ENCODE data around the gene ZNF618. TPM values are rescaled to one million over a fixed set of nuclear protein-coding genes. Genes with fewer than 3 reads are reported as not detected.

The ZNF618 gene
- total RNA-seq, 1 experiment from 2014 or later = 1.2 TPM

GRCh38 chr9:113886026-113886369 is 9.9 kb downstream of the ZNF618 start:
- POLR2A ChIA-PET = no interaction called here
- Histone ChIP-seq H3K36me3 (ENCODE audit: control insufficient read depth, insufficient read depth, low read length) (no peaks in the 10 kb centered on the region; the same call in 1 of the 2 replicates), H3K4me3 (ENCODE audit: low read depth, low read length) (no peak overlapping the region), H3K9me3 (peaks cover 8% of the 10 kb centered on the region), H3K27me3 (replicated peaks; ENCODE audit: control insufficient read depth, insufficient read depth, low read length) (no peaks in the 10 kb centered on the region), H3K4me1 (no peaks in the 10 kb centered on the region)
- CTCF ChIA-PET = no interaction called here
- H3K4me1 Mint-ChIP-seq (ENCODE audit: low read depth, unreplicated experiment) = no peaks in the 10 kb centered on the region
- H3K27ac Mint-ChIP-seq (ENCODE audit: unreplicated experiment) = no peak overlapping the region
- DNase-seq = no peak
- H3K36me3 Mint-ChIP-seq (ENCODE audit: insufficient read depth, unreplicated experiment) = no peaks in the 10 kb centered on the region
- no peak for TF ChIP-seq CTCF (IDR thresholded peaks at IDR 0.05; ENCODE audit: insufficient read depth in 1 of 2, low read depth in 1 of 2, low read length in 1 of 2, severe bottlenecking in 1 of 2, unreplicated experiment in 1 of 2)
- no peak overlapping the region for H3K4me3 Mint-ChIP-seq (ENCODE audit: unreplicated experiment)
- no TSS peak for BruUV-seq (replicated peaks)
- intact Hi-C loops (cut with micrococcal nuclease; ENCODE audit: unreplicated experiment) = no loop called here
- peaks cover 7% of the 10 kb centered on the region for H3K27me3 Mint-ChIP-seq (ENCODE audit: insufficient read depth, unreplicated experiment)
- H3K9me3 Mint-ChIP-seq (ENCODE audit: unreplicated experiment) = no peaks in the 10 kb centered on the region

GRCh38 chr9:113886466-113886865 is 10.4 kb downstream of the ZNF618 start:
- intact Hi-C loops (cut with micrococcal nuclease; ENCODE audit: unreplicated experiment) = no loop called here
- no TSS peak for BruUV-seq (replicated peaks)
- POLR2A ChIA-PET = no interaction called here
- peaks cover 7% of the 10 kb centered on the region for H3K27me3 Mint-ChIP-seq (ENCODE audit: insufficient read depth, unreplicated experiment)
- H3K9me3 Mint-ChIP-seq (ENCODE audit: unreplicated experiment) = no peaks in the 10 kb centered on the region
- no peaks in the 10 kb centered on the region for H3K36me3 Mint-ChIP-seq (ENCODE audit: insufficient read depth, unreplicated experiment)
- no peaks in the 10 kb centered on the region; the same call in 1 of the 2 replicates for H3K36me3 ChIP-seq (ENCODE audit: control insufficient read depth, insufficient read depth, low read length)
- no peak for DNase-seq
- no peaks in the 10 kb centered on the region for H3K4me1 ChIP-seq
- H3K27ac Mint-ChIP-seq (ENCODE audit: unreplicated experiment) = no peak overlapping the region
- no peak overlapping the region for H3K4me3 Mint-ChIP-seq (ENCODE audit: unreplicated experiment)
- peaks cover 12% of the 10 kb centered on the region for H3K9me3 ChIP-seq
- H3K4me3 ChIP-seq (ENCODE audit: low read depth, low read length) = no peak overlapping the region
- CTCF ChIA-PET = no interaction called here
- H3K27me3 ChIP-seq (replicated peaks; ENCODE audit: control insufficient read depth, insufficient read depth, low read length) = no peaks in the 10 kb centered on the region
- TF ChIP-seq CTCF (IDR thresholded peaks at IDR 0.05; ENCODE audit: insufficient read depth in 1 of 2, low read depth in 1 of 2, low read length in 1 of 2, severe bottlenecking in 1 of 2, unreplicated experiment in 1 of 2) = no peak
- no peaks in the 10 kb centered on the region for H3K4me1 Mint-ChIP-seq (ENCODE audit: low read depth, unreplicated experiment)

GRCh38 chr9:113886933-113887332 is 10.8 kb downstream of the ZNF618 start:
- Mint-ChIP-seq H3K36me3 (ENCODE audit: insufficient read depth, unreplicated experiment) (no peaks in the 10 kb centered on the region), H3K4me3 (ENCODE audit: unreplicated experiment) (no peak overlapping the region), H3K27me3 (ENCODE audit: insufficient read depth, unreplicated experiment) (peaks cover 7% of the 10 kb centered on the region), H3K27ac (ENCODE audit: unreplicated experiment) (no peak overlapping the region), H3K9me3 (ENCODE audit: unreplicated experiment) (no peaks in the 10 kb centered on the region), H3K4me1 (ENCODE audit: low read depth, unreplicated experiment) (no peaks in the 10 kb centered on the region)
- POLR2A ChIA-PET = no interaction called here
- CTCF ChIA-PET = no interaction called here
- Histone ChIP-seq H3K36me3 (ENCODE audit: control insufficient read depth, insufficient read depth, low read length) (no peaks in the 10 kb centered on the region; the same call in 1 of the 2 replicates), H3K27me3 (replicated peaks; ENCODE audit: control insufficient read depth, insufficient read depth, low read length) (no peaks in the 10 kb centered on the region), H3K4me3 (ENCODE audit: low read depth, low read length) (no peak overlapping the region), H3K9me3 (peaks cover 12% of the 10 kb centered on the region), H3K4me1 (no peaks in the 10 kb centered on the region)
- DNase-seq = no peak
- BruUV-seq (replicated peaks) = no TSS peak
- intact Hi-C loops (cut with micrococcal nuclease; ENCODE audit: unreplicated experiment) = no loop called here
- no peak for TF ChIP-seq CTCF (IDR thresholded peaks at IDR 0.05; ENCODE audit: insufficient read depth in 1 of 2, low read depth in 1 of 2, low read length in 1 of 2, severe bottlenecking in 1 of 2, unreplicated experiment in 1 of 2)
